Keratinocyte (primary cell): ENCODE results near the gene RCSD1. TPM values are rescaled to one million over a fixed set of nuclear protein-coding genes. Genes with fewer than 3 reads are reported as not detected.

ENCODE experiments used
- DNase-seq: peaks from one replicate; pipeline ENCODE4 v3.0.0-alpha.2; 2011; ENCODE audit warnings: low read depth, missing footprints, low spot score
- FAIRE-seq: peaks from 2 replicates; lab custom pipeline; 2011; peaks lifted over from hg19 to GRCh38; lab: Jason Lieb, UNC
- H2AFZ ChIP-seq: 2 replicates; pipeline ENCODE4 v1.6.0; 2012; ENCODE audit warnings: low read length, control low read depth, inconsistent platforms; ENCODE audit not compliant: control insufficient read depth
- H3K27ac ChIP-seq: 2 replicates; pipeline ENCODE4 v1.5.1; 2011; ENCODE audit warnings: low read length; ENCODE audit not compliant: control insufficient read depth, insufficient read depth
- H3K27me3 ChIP-seq: 3 replicates; pipeline ENCODE4 v1.6.0; 2011; ENCODE audit warnings: low read length; ENCODE audit not compliant: control insufficient read depth, insufficient read depth; ENCODE audit errors: extremely low read depth
- H3K36me3 ChIP-seq, 2 experiments: 2 replicates in 1 of 2; 3 replicates in 1 of 2; pipeline ENCODE4 v1.5.1; 2011; ENCODE audit warnings: low read length in 2 of 2, mild to moderate bottlenecking in 1 of 2; ENCODE audit not compliant: control insufficient read depth in 2 of 2, insufficient read depth in 2 of 2; ENCODE audit errors: extremely low read depth in 1 of 2
- H3K4me1 ChIP-seq: 3 replicates; pipeline ENCODE4 v1.5.1; 2011; ENCODE audit warnings: low read length; ENCODE audit not compliant: control insufficient read depth, insufficient read depth; ENCODE audit errors: extremely low read depth
- H3K4me2 ChIP-seq: 3 replicates; pipeline ENCODE4 v1.6.0; 2011; ENCODE audit warnings: low read depth, low read length; ENCODE audit not compliant: control insufficient read depth, insufficient read depth; ENCODE audit errors: extremely low read depth
- H3K4me3 ChIP-seq, 3 experiments: fragments of 200-600 bp in 1 of 3; sonication (generic) in 1 of 3; 2 replicates in 2 of 3; 3 replicates in 1 of 3; pipeline ENCODE4 v1.5.1; 2011 to 2016; ENCODE audit warnings: low read length in 3 of 3, mild to moderate bottlenecking in 3 of 3, control low read depth in 2 of 3, inconsistent platforms in 1 of 3, low read depth in 1 of 3, mixed read lengths in 1 of 3, mixed run types in 1 of 3, moderate library complexity in 1 of 3; ENCODE audit not compliant: control insufficient read depth in 2 of 3, insufficient read depth in 2 of 3; ENCODE audit errors: extremely low read depth in 1 of 3
- H3K79me2 ChIP-seq: 2 replicates; pipeline ENCODE4 v1.6.0; 2012; ENCODE audit warnings: low read length; ENCODE audit not compliant: control insufficient read depth, insufficient read depth
- H3K9ac ChIP-seq: 3 replicates; pipeline ENCODE4 v1.6.0; 2011; ENCODE audit warnings: low read length; ENCODE audit not compliant: control insufficient read depth, insufficient read depth; ENCODE audit errors: extremely low read depth
- H3K9me1 ChIP-seq: 3 replicates; pipeline ENCODE4 v1.6.0; 2011; ENCODE audit warnings: low read length; ENCODE audit not compliant: control insufficient read depth, insufficient read depth; ENCODE audit errors: extremely low read depth
- H3K9me3 ChIP-seq: 2 replicates; pipeline ENCODE4 v1.5.1; 2012; ENCODE audit warnings: low read depth, low read length; ENCODE audit not compliant: control insufficient read depth
- H4K20me1 ChIP-seq: 3 replicates; pipeline ENCODE4 v1.6.0; 2011; ENCODE audit warnings: low read length; ENCODE audit not compliant: control insufficient read depth, insufficient read depth; ENCODE audit errors: extremely low read depth
- CTCF ChIP-seq, 3 experiments: IDR thresholded peaks in 1 of 3; conservative IDR thresholded peaks in 1 of 3; optimal IDR thresholded peaks in 1 of 3; 2 replicates in 2 of 3; 3 replicates in 1 of 3; pipeline versions ENCODE3 to v1.5.1; 2011; ENCODE audit warnings: low read length in 3 of 3, mild to moderate bottlenecking in 3 of 3, moderate library complexity in 2 of 3, control low read depth in 1 of 3, inconsistent platforms in 1 of 3; ENCODE audit not compliant: insufficient read depth in 2 of 3; ENCODE audit errors: extremely low read depth in 1 of 3
- EZH2 ChIP-seq: IDR thresholded peaks from one replicate; pipeline ENCODE4 v1.6.1; 2012; ENCODE audit warnings: inconsistent platforms, mild to moderate bottlenecking, low read length, moderate library complexity
- dilution Hi-C: fragments of 300-500 bp; cut with MboI; formaldehyde crosslinking; loops from one replicate; pipeline ENCODE4 v1.7.0; 2020; ENCODE audit warnings: low sequenced_read_pairs; ENCODE audit not compliant: extremely low pct_ligation_motif_present
- polyA plus RNA-seq, 5 experiments: library from polyadenylated mRNA; depleted of rRNA in 3 of 5; stranded (reverse) in 3 of 5; stranded (forward) in 1 of 5; unstranded in 1 of 5; fragments of >200 nt; gene quantifications; 1 replicate in 1 of 5; 2 replicates in 3 of 5; 3 replicates in 1 of 5; pipeline versions ENCODE4 v1.2.1 to v1.2.3, GENCODE V29; 2011 to 2012; ENCODE audit warnings: missing spikeins in 2 of 5, low read depth in 1 of 5, low replicate concordance in 1 of 5

The RCSD1 gene
- polyA plus RNA-seq, 1 donor (not counting 4 experiments of a cell fraction or from before 2014, with no cell fraction given) = 0.03 TPM

GRCh38 chr1:167588361-167588760 is 41.7 kb upstream of the RCSD1 start:
- FAIRE-seq (no peak), DNase-seq (no peak)
- Histone ChIP-seq H3K36me3 (no peaks in the 10 kb centered on the region), H3K79me2 (no peaks in the 10 kb centered on the region), H2AFZ (no peak overlapping the region), H4K20me1 (no peaks in the 10 kb centered on the region), H3K27ac (no peak overlapping the region), H3K9ac (no peak overlapping the region), H3K9me1 (no peaks in the 10 kb centered on the region), H3K4me1 (no peaks in the 10 kb centered on the region), H3K4me3 (no peak overlapping the region), H3K4me2 (no peak overlapping the region), H3K9me3 (no peaks in the 10 kb centered on the region), H3K27me3 (no peaks in the 10 kb centered on the region)
- dilution Hi-C loops = no loop called here
- TF ChIP-seq EZH2 (no peak), CTCF (optimal IDR thresholded peaks at IDR 0.05 in 1 of 3, IDR thresholded peaks at IDR 0.05 in 1 of 3, conservative IDR thresholded peaks at IDR 0.05 in 1 of 3; ENCODE audit: extremely low read depth in 1 of 3, insufficient read depth in 2 of 3, low read length in 3 of 3) (no peak)

GRCh38 chr1:167592475-167592874 is 37.6 kb upstream of the RCSD1 start:
- FAIRE-seq (no peak), DNase-seq (no peak)
- H3K4me3 ChIP-seq = no peak overlapping the region
- H2AFZ ChIP-seq = no peak overlapping the region
- no peaks in the 10 kb centered on the region for H4K20me1 ChIP-seq
- H3K4me2 ChIP-seq = no peak overlapping the region
- H3K9me3 ChIP-seq = no peaks in the 10 kb centered on the region
- no peaks in the 10 kb centered on the region for H3K36me3 ChIP-seq
- dilution Hi-C loops = no loop called here
- no peak overlapping the region for H3K27ac ChIP-seq
- no peaks in the 10 kb centered on the region for H3K4me1 ChIP-seq
- H3K9ac ChIP-seq = no peak overlapping the region
- no peaks in the 10 kb centered on the region for H3K79me2 ChIP-seq
- H3K9me1 ChIP-seq = no peaks in the 10 kb centered on the region
- peaks cover 3% of the 10 kb centered on the region for H3K27me3 ChIP-seq
- TF ChIP-seq CTCF (optimal IDR thresholded peaks at IDR 0.05 in 1 of 3, IDR thresholded peaks at IDR 0.05 in 1 of 3, conservative IDR thresholded peaks at IDR 0.05 in 1 of 3; ENCODE audit: extremely low read depth in 1 of 3, insufficient read depth in 2 of 3, low read length in 3 of 3) (no peak), EZH2 (no peak)
